GM20431 (cell line): ENCODE measurements around the gene CDIP1.

ENCODE experiments used
- in situ Hi-C: fragments of 300-500 bp; cut with MseI, MboI; formaldehyde crosslinking; loops from one replicate; pipeline ENCODE4 v1.15.0; 2020; ENCODE audit warnings: low sequenced_read_pairs; ENCODE audit not compliant: unreplicated experiment

CDIP1 gene

GRCh38 chr16:4463522-4464163 is 74.9 kb downstream of the CDIP1 start:
- in situ Hi-C loops, result no loop called here

GRCh38 chr16:4461250-4462085 is 77.1 kb downstream of the CDIP1 start:
- in situ Hi-C loops, result no loop called here

GRCh38 chr16:4460936-4461249 is 77.7 kb downstream of the CDIP1 start:
- in situ Hi-C loops, result no loop called here
